Measurements from ENCODE around the gene PVRIG. TPM values are rescaled to one million over a fixed set of nuclear protein-coding genes. Genes with fewer than 3 reads are reported as not detected.

The PVRIG gene
- total and polyA plus RNA-seq, 2 of the 4 experiments (the other 2 are of a cell fraction), result not detected

- H2BK5ac ChIP-seq (ENCODE audit: low read depth, low read length, poor library complexity, severe bottlenecking), result no peak overlapping the region
- H4K8ac ChIP-seq (ENCODE audit: low read depth in 2 of 2, low read length in 2 of 2), result no peak overlapping the region
- H3K4me3 ChIP-seq (ENCODE audit: insufficient read depth, low read depth, low read length), result no peak overlapping the region
- no peak overlapping the region for H4K91ac ChIP-seq (ENCODE audit: insufficient read depth, low read depth, low read length)
- intact Hi-C loops (cut with micrococcal nuclease), result no loop called here
- H3K9me1 ChIP-seq (ENCODE audit: insufficient read depth, low read length), result peaks cover 3% of the 10 kb centered on the region; the same call in 1 of the 2 replicates
- H3K27me3 ChIP-seq (ENCODE audit: control insufficient read depth, insufficient read depth, low read length), result no peaks in the 10 kb centered on the region
- no peak overlapping the region for H3K4ac ChIP-seq (ENCODE audit: low read depth, low read length)
- no peak for ATAC-seq (ENCODE audit: low read depth)
- no peak overlapping the region for H3K23ac ChIP-seq (ENCODE audit: low read depth, low read length)
- dilution Hi-C loops (cut with HindIII; ENCODE audit: low sequenced_read_pairs, unreplicated experiment), result no loop called here
- POLR2A ChIA-PET (ENCODE audit: unreplicated experiment), result no interaction called here
- H3K79me1 ChIP-seq (ENCODE audit: low read depth in 1 of 2, low read length in 2 of 2), result peaks cover 13 to 30% of the 10 kb centered on the region in 2 experiments
- peaks cover 13% of the 10 kb centered on the region for H3K36me3 ChIP-seq (ENCODE audit: control insufficient read depth, insufficient read depth, low read length)
- no peak overlapping the region for H2BK120ac ChIP-seq (ENCODE audit: low read depth, low read length)
- no peak overlapping the region for H3K9ac ChIP-seq (ENCODE audit: low read depth, low read length)
- H3K4me2 ChIP-seq (ENCODE audit: low read depth, low read length), result no peak overlapping the region
- 59% methylated on average over 13 of the region's 22 CpGs; no CpG with 5 or more reads in 1 of the 2 experiments for WGBS, 2 experiments (ENCODE audit: extremely low coverage in 2 of 2, insufficient read length in 1 of 2)
- no peak overlapping the region for H2BK15ac ChIP-seq (ENCODE audit: low read depth, low read length)
- no TSS peak for BruUV-seq (replicated peaks)
- no peak overlapping the region for H2BK20ac ChIP-seq (ENCODE audit: low read depth, low read length)
- no peak overlapping the region for H2AFZ ChIP-seq (replicated peaks; ENCODE audit: low read length, poor library complexity)
- H3K14ac ChIP-seq (replicated peaks; ENCODE audit: low read depth, low read length), result no peak overlapping the region
- peaks cover 11% of the 10 kb centered on the region for H3K4me1 ChIP-seq (ENCODE audit: control insufficient read depth, insufficient read depth, low read length)
- TF ChIP-seq FOS (IDR thresholded peaks at IDR 0.05; ENCODE audit: low read depth, low read length), result no peak
- TF ChIP-seq CHD1 (IDR thresholded peaks at IDR 0.05; ENCODE audit: low read depth, low read length), result no peak
- TF ChIP-seq SMC3 (IDR thresholded peaks at IDR 0.05; ENCODE audit: low read depth, low read length), result no peak
- no peak for TF ChIP-seq BHLHE40 (IDR thresholded peaks at IDR 0.05; ENCODE audit: low read depth, low read length)
- no peak for TF ChIP-seq MXI1 (IDR thresholded peaks at IDR 0.05; ENCODE audit: borderline replicate concordance, low read depth, low read length)
- TF ChIP-seq MAZ (IDR thresholded peaks at IDR 0.05; ENCODE audit: borderline replicate concordance, low read depth, low read length), result no peak
- TF ChIP-seq RFX5 (IDR thresholded peaks at IDR 0.05; ENCODE audit: low read depth, low read length), result no peak
- TF ChIP-seq CTCF (conservative IDR thresholded peaks at IDR 0.05; ENCODE audit: low read depth, low read length), result no peak
- TF ChIP-seq, protein P1, sequence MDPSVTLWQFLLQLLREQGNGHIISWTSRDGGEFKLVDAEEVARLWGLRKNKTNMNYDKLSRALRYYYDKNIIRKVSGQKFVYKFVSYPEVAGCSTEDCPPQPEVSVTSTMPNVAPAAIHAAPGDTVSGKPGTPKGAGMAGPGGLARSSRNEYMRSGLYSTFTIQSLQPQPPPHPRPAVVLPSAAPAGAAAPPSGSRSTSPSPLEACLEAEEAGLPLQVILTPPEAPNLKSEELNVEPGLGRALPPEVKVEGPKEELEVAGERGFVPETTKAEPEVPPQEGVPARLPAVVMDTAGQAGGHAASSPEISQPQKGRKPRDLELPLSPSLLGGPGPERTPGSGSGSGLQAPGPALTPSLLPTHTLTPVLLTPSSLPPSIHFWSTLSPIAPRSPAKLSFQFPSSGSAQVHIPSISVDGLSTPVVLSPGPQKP (IDR thresholded peaks at IDR 0.05; ENCODE audit: borderline replicate concordance, low read depth, low read length), result no peak
- TF ChIP-seq RCOR1 (IDR thresholded peaks at IDR 0.05; ENCODE audit: insufficient replicate concordance, low read length), result no peak
- TF ChIP-seq CEBPB (IDR thresholded peaks at IDR 0.05; ENCODE audit: low read depth, low read length), result no peak
- no peak for TF ChIP-seq MAFK (IDR thresholded peaks at IDR 0.05; ENCODE audit: low read depth, low read length)
- TF ChIP-seq NFE2L2 (IDR thresholded peaks at IDR 0.05; ENCODE audit: low read depth, low read length), result no peak
- TF ChIP-seq RAD21 (IDR thresholded peaks at IDR 0.05; ENCODE audit: low read length), result no peak
- TF ChIP-seq USF2 (IDR thresholded peaks at IDR 0.05; ENCODE audit: low read depth, low read length), result no peak
- H3K9me3 ChIP-seq (ENCODE audit: control insufficient read depth, insufficient read depth, low read length), result no peaks in the 10 kb centered on the region
- in situ Hi-C loops (cut with MboI; ENCODE audit: low sequenced_read_pairs), result no loop called here
- no peak overlapping the region for H2AK9ac ChIP-seq (replicated peaks; ENCODE audit: low read depth, low read length, poor library complexity)
- CTCF ChIA-PET, result no interaction called here
- H4K5ac ChIP-seq (ENCODE audit: low read depth, low read length), result no peak overlapping the region
- no peak overlapping the region for H3K18ac ChIP-seq (ENCODE audit: low read depth, low read length)
- no peak overlapping the region for H2AK5ac ChIP-seq (ENCODE audit: low read depth, low read length)
- no peak overlapping the region for H3K56ac ChIP-seq (ENCODE audit: extremely low read depth, insufficient read depth, low read length)
- no peak overlapping the region for H3K27ac ChIP-seq (ENCODE audit: insufficient read depth, low read length)
- no peak for DNase-seq
- H4K20me1 ChIP-seq (ENCODE audit: insufficient read depth, low read length), result no peaks in the 10 kb centered on the region
Measured at GRCh38 chr7:100171840-100172239, 47.9 kb upstream of the PVRIG start.

Measured in IMR-90 (cell line).